Activated effector memory CD4-positive, alpha-beta T cell treated with Interleukin-2 at 50 U/mL for 16 hours (primary cell): ENCODE results near the gene ZDHHC6.
"Not testable (repeated sequence)": the region's sequence is repeated elsewhere in the genome, so short reads cannot be mapped to it uniquely, and the experiment has no call there.

Experiments used
- DNase-seq: peaks from one replicate; pipeline ENCODE4 v3.0.0-alpha.2; 2020

Gene ZDHHC6

DNA sequence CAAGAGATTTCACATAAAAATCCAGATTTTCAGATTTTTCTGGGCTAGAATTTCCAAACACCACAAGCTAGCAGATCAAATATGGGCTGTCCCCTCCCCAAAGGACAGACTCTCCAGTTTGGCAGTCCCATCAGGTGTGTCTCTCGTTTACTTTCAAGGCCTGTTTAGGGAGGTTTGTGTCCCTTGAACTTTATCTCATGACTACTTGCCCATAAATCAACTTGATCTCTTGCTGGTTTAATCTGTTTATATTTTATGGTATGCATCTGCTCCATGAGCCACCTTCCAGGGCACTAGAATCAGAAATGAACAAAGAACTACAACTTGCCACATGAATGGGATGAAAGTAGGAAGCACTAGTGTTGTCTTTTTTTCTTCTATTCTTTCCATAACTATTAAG is 5.2 kb downstream of the ZDHHC6 start:
- no peak for DNase-seq

DNA sequence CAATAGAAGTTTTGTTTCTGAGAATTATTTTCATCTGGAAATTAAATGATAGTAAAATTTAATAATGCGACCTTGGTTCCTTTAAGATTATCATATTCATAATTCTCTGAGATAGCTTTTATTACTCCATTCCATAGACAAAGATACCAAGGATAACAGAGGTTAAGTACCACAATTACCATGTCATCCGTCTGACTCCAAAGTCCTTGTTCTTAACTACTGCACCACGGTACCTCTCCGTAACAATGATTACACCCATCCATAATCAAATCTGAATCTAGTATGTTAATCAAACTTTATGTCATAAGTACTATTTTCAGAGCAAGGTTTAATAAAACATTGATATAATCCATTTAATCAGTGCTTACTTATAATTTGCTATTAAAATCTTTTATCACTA is 8.4 kb downstream of the ZDHHC6 start:
- no peak for DNase-seq

DNA sequence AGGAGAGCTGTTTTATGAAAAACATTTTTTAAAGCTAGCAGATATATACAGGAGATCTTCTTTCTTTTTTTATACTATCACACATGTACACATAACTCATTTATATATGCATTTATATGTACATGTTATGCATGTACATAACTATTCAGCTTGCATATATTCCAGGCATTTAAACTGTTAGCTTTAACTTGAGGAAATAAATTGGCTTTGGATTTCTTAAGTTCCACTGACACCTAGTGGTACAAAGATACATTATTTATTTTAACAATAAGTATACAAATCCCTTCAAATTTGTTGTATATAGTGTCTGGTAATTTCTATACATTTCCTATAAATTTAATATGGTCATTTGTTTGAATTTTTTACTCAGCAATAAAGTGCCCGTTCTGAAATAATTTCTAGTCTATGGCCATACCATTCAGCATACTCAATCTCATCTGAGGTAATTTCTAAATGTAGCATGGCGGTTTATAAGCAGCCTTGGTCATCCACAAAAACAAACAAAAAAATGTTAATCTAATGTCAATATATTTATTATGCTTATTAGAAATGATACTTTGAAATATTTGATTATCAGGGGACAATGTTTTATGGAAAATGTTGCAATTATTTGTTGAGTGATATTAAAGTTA is 11.6 kb downstream of the ZDHHC6 start:
- no peak for DNase-seq

DNA sequence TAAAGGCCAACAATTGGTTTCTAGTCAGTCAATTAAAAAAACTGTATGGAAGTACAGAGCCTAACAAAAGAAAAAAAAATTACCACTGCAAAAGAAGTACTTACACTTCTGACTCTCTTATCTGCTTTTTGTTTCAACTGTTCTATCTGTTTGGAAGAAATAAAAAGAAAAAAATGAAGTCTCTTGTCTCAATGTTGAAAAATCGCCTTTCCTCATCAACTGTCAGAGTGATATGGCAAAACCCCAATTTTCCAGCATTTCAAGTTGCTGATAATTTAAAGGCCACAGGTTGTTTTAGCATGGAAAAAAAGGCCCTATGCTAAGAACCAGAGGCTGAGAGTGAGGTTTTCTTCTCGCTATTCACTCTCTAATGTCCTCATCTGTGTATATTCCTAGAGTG is 13.6 kb downstream of the ZDHHC6 start:
- DNase-seq = no peak

DNA sequence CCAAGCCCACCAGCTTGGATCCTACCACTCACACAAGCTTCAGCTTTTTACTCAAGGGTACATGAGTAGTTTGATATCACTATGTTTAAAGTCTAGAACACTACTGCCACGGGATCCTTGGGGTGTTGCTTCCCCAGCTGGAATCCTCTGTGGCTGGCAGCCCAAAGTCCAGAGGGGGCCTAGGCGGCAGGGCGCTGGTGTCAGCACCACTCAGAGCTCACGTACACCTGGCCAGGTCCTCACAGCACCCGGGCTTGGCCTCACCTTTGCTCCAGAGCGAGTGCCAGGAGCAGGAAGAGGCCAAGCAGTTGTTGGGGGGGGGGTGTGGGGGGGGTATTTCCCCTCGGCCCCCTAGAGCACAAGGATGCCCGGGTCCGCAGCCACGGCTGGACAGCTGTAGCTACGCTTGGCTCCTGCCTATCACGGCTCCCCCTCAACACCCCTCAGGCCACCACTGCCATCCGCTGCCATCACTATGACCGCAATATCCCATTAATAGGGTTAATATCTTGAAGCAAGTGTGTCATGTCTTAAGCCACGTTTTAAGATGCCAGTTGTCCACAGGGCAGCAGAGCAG is 17.0 kb downstream of the ZDHHC6 start:
- no peak for DNase-seq

DNA sequence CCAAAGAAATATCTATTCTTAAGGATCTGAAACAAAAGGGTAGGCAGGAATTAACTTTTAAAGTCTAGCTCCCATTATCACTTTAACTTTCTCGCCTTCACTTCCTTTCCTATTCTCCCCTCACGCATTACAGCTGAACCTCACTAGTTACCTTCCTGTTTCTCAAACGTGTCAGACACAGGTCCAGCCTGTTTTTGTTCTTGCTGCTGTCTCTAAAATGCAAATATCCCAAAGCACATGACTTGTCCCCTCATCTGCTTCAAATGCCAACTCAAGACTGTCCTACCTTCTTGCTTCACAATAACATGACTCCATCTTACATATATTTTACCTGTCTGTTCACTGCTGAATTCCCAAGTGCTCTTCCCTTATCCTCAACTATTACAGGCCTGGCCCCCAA is 17.6 kb downstream of the ZDHHC6 start:
- DNase-seq = no peak

DNA sequence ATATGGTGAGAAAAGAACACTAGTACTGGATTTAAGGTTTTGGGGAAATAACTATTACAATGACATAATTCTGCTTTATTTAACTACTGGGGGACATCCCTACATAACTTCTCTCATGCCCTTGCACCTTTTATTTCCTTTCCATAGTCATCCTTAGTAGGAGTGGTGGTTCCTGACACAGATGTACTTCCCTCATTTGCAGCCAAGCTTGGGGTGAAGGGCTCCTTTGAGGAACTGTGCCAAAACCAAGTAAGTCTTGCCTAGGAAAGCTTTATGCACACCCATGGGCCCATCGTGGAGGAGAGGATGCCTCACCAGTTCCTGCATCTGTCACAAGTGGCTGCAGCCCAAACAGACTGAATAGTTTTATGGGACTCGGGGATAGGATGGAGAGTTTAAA is 20.6 kb downstream of the ZDHHC6 start:
- DNase-seq = no peak

DNA sequence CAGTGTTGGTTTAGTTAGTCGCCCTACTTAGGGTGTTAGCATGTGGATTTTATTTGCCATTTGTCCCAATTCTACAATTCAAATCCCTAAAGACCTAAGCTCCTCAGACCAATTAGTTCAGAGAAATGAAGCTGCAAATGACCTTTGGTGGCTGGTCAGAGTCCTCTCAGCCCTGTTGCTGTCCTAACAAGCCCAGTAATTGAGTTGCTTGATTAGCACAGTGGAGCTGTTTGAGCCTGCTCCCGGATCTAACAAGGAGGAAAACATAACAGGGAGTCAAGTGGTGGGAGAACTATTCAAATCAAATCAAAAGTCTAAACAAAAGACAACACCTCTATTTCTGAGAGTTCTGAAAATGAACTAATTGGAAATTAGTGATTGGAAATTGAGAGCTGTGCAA is 22.1 kb downstream of the ZDHHC6 start:
- no peak for DNase-seq

DNA sequence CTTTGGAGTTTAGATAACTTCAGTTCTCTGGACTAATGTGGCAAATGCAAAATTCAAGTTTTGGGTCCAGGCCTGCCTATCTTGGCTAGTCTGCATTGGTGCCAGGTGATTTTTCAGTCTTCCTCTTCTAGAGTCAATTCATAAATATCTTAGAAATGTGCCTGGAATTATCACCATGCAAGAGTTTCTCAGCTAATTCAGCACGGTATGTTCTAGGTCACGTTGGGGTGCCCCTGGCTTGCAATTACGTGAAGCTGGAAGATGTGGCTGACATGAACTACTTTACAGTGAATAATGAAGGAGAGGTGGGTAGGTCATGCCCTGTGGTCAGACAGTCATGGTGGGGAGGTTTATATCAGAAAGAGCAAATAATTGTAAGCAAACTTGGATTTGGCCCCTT is 25.0 kb downstream of the ZDHHC6 start:
- no peak for DNase-seq

DNA sequence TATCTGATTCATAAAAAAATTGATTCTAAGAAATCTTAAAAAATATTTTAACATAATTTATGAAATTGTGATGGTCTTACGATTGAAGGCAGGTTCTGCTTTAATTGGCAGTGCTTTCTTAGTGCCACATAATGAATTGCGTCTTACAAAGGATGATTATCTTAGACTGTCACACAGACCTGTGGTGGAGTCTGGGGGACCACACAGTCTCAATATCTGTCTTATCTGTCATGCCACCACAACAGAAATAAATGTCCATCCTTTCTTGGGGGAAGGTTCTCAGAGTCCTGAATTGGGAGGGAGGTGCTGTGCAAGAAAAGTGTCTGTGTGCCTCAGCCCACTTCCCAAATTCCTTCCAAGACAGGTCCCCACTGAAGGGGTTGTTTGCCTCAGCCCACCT is 34.0 kb downstream of the ZDHHC6 start:
- DNase-seq = no peak

DNA sequence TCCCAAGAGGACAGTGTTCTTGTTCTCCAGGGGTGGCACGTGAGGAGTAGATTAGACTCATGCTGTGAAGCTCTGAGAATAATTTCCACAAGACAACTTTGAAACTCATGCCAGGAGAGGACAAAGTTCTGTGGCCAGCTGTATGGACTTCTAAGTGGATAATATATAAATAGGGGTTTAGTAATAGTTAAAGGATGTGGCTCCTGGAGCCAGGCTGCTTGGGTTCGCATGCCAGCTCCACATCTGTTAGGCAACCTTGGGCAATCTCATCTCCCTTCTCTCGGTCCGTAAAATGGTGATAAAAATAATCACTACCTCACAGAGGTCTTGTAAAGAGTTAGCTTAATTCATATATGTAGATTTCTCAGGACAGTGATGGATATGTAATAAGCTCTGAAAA is 37.0 kb downstream of the ZDHHC6 start:
- no peak for DNase-seq

DNA sequence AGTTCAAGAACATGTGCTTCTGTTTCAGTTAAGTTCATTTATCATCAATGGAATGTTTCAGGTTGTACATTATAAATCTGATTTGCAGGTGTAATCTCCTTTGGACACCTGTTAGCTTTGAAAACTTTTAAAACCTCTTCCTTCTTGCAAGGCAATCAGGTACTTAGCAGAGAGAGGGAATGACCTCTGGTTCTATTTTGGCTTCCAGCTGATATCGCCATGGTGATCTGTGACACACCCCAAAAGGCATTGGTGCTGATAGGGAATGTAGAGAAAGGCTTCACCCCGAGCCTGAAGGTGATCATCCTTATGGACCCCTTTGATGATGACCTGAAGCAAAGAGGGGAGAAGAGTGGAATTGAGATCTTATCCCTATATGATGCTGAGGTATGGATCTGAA is 37.4 kb downstream of the ZDHHC6 start:
- DNase-seq = no peak

DNA sequence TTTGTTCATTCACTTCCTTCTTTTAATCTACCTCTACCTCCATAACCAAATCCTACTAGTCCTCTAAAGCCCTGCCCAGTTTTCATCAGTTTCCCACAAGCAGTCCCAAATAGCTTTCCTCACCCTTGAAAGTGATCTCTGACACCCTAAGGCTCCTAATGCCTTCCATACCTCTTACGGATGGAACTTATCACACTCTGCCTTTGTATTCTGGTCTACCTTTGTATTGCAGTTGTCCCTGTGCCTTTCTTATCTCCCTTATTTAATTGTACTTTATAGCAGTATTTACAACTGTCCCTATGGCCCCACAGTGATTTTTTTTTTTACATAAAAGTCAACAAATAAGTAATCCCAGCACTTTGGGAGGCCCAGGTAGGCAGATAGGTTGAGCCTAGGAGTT is 39.0 kb downstream of the ZDHHC6 start:
- no peak for DNase-seq

DNA sequence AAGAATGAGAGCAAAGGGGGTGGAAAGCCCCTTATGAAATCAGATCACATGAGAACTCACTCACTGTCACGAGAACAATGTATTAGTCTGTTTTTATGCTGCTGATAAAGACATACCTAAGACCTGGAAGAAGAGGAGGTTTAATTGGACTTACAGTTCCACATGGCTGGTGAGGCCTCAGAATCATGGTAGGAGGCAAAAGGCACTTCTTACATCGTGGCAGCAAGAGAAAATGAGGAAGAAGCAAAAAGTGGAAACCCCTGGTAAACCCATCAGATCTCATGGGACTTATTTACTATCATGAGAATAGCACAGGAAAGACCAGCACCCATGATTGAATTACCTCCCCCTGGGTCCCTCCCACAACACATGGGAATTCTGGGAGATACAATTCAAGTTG is 39.9 kb downstream of the ZDHHC6 start:
- not testable (repeated sequence) for DNase-seq

DNA sequence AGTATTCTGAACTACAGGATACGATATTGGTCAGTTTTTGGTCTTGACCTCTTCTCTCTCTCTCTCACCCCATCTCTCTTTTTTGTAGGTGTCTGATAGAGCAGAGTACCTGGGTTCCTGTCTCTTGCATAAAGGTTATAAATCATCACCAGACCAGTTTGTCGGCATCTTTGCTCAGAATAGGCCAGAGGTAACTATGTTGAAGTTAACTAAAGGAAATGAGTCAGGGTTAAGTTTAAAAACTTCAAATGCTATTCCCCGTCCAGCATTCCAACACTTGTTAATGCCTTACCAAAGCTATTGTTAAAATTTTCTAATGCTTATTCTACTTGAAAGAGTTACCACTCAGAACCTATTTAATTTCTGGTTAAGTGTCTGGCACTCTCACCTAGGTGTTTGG is 42.1 kb downstream of the ZDHHC6 start:
- DNase-seq = no peak

DNA sequence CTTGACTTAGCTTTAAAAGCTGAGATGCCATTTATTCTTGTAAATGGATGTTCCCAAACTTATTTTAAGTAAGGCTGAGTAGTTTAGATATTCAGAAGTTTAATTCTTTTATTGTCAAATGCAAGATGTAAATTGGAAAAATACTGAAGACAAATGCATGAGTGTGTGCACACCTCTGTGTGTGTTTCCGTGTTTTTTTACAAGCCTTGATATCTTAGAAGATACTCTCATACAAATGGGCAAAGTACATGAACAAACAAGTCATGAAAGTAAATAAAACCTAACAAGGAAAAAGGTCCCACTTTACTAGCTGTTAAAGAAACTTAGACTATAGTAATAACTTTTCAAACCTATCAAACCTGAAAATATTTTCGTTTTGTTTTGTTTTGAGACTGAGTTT is 43.8 kb downstream of the ZDHHC6 start:
- no peak for DNase-seq

DNA sequence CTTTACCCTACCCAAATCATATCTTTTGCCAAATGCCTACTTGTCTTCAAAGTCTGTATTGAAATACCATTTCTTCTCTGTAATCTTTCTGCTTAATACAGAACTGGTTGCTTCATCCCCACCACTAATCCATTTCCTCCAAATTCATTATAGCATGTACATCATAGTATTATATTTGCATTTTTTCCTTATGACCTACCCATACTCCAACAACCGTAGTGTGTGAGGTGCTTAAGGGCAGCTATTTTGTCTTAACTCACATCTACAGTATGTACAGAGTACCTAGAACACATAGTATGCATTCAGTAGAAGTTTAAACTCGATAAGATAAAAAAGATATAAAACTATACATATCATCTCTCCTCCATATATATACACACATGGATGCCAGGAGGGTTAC is 49.1 kb downstream of the ZDHHC6 start:
- DNase-seq = no peak

DNA sequence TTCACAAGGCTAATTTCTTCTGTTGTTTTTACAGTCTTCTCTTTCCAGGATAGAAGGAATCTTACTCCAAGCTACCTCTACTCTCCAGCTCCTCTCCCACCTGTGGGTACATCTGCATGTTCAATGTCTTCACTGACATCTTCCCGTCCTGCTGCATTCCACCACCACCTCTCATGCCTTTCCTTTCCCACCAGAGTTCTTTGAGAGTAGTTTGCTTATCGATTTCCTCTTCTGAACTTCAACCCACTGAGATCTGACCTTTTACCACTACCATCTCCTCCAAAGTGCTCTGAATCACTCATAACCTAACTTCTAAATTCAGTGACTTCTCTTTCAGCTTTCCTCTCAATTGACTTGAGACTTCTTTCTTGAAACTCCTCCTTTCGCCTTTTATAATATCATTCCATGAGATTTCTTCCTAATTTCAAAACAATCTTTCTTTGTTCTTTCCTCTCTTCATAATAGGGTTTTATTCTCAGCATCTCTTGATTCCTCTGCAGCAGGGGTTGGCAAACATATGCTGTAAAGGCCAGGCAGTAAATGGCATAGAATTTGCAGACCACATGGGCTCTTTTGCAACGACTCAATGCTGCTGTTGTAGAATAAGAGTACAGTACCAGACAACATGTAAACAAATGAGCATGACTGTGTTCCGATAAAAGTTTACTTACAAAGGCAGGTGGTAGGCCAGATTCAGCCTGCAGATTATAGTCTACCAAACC is 50.7 kb downstream of the ZDHHC6 start:
- DNase-seq = no peak

DNA sequence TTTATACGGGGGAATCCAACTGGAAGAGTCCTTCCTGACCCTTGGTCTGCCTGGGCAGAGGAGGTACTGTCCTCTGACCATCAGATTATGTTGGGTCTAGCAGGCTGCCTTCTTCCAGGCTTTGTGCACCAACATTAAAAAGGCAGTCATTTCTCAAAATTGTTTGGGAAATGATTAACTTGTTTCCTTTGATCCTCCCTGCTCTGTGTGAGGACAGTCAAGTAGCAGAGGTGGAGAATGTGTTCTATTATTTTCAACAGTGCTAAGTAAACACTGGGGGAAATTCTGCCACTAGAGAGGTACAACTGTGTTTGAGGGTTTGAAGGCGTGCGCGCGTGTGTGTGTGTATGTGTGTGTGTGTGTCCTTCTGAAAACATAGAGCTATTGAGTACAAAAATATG is 52.2 kb downstream of the ZDHHC6 start:
- no peak for DNase-seq

DNA sequence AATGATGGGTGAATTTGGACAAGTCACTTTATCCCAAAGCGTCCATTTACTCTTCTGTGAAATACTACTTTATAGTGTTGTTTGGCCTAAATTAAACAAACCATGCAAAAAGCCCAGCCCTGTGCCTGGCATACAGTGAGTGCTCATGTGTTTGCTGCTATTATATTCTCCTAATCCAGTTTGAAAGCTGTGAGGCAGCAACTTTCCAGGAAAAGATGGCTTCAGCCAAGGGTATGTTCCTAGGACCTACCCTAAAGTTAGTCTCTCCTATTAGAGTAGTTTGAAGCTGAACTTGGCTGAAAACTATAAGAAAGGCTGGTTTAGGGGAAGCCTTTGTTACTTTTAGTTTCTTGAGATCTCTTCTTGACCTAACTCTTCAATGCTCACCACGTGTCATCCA is 52.9 kb downstream of the ZDHHC6 start:
- no peak for DNase-seq

DNA sequence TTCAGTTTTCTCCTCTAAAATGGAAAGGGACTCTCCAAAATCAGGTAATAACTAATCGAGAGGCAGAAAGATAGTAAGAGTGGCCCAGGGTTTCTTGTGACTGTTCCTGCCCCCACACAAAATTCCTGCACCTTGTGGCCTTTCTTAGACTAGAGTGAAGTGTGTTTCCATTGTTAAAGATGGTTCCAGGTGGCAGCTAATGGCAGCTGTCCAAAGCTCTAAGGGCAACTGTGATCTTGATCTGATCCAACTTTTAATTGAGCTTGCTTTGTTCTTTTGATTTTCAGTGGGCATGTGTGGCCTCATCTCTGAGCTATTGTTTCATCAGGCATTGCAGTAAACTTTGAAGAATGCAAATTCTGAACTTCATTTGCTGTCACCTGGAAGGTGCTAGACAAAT is 53.4 kb downstream of the ZDHHC6 start:
- DNase-seq = no peak

DNA sequence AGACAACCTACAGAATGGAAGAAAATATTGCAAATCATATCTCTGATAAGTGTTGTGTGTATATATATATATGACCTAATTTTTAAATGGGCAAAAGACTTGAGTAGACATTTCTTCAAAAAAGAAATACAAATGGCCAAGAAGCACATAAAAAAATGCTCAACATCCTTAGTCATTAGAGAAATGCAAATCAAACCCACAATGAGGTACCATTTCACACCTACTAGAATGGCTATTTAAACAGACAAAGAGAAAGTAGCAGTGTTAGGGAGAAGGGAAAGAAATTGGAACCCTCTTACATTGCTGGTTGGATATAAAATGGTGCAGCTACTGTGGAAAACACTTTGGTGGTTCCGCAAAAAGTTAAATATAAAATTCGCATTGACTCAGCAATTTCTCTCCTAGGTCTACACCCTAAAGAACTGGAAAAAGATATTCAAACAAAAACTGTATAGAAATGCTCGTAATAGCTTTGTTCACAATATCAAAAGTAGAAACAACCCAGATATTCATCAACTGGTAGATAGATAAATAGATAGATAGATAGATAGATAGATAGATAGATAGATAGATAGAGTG is 56.5 kb downstream of the ZDHHC6 start:
- no peak for DNase-seq

DNA sequence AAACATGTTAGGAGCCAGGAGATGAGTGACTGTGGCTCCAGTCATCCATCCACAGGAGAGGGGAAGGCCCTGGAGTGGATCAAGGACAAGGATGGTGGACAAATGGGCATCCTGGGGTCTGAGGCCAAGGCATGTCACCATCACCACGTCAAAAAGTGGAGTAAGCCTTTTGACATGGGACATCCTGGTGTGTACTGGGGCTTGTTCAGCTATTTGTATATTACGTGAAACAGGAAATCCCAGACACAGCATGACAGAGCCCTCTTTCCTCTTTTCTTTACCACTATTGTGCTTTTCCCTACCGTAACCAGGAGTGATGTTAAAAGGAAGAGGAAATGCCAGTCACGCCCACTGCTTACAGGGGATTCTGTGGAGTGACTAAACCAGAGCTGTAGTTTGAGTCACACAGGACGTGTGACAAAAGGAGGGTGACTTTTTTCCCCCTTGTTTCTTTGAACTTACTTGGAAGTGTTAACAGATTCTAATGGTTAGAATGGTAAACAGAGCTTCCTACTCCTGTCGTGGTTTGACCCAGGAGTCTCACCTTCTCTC is 57.4 kb downstream of the ZDHHC6 start:
- DNase-seq = no peak

DNA sequence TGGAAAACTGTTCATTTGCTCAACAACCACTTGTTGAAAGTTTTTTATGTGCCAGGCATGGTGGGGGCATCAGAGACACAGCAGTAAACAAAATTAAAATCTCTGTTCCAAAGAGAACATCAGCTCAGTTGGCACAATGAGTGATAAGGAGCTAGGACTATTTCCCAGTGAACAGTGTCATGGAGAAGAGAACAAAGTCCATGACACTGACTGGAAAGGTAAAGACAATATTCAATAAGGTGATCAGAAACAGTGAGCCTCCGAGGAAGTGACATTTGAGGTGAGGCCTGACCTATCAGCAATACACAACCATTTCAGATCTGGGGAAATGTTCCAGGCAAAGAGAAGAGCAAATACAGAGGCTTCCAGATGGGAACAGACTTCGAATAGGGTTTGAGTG is 58.2 kb downstream of the ZDHHC6 start:
- no peak for DNase-seq
